Activated T-cell treated with anti-CD3 and anti-CD28 coated beads, Interleukin-2, amount 50 U/mL, for 24 hours (primary cell): ENCODE measurements around the gene HDAC4.

Experiments
- DNase-seq: peaks from one replicate; pipeline ENCODE4 v3.0.0-alpha.2; 2020
- H3K27ac Mint-ChIP-seq: 2 replicates; pipeline ENCODE4 v1.8.0; 2020; ENCODE audit warnings: mild to moderate bottlenecking, mixed read lengths
- H3K27me3 Mint-ChIP-seq: 2 replicates; pipeline ENCODE4 v1.8.0; 2020; ENCODE audit warnings: mixed read lengths
- H3K36me3 Mint-ChIP-seq: 2 replicates; pipeline ENCODE4 v1.8.0; 2020; ENCODE audit warnings: low read depth, mixed read lengths
- H3K4me1 Mint-ChIP-seq: 2 replicates; pipeline ENCODE4 v1.8.0; 2020; ENCODE audit warnings: low read depth, mixed read lengths
- H3K4me3 Mint-ChIP-seq: 2 replicates; pipeline ENCODE4 v1.8.0; 2020; ENCODE audit warnings: mild to moderate bottlenecking, moderate library complexity, mixed read lengths
- H3K9me3 Mint-ChIP-seq: 2 replicates; pipeline ENCODE4 v1.8.0; 2020; ENCODE audit warnings: mixed read lengths

HDAC4 gene

GRCh38 chr2:239190921-239191885 is 209.6 kb downstream of the HDAC4 start:
- Mint-ChIP-seq H3K27ac (no peak overlapping the region), H3K4me1 (peaks cover 16% of the 10 kb centered on the region), H3K9me3 (no peaks in the 10 kb centered on the region), H3K27me3 (no peaks in the 10 kb centered on the region), H3K4me3 (no peak overlapping the region), H3K36me3 (peaks cover 63% of the 10 kb centered on the region)
- peak; percentile 23 for DNase-seq

GRCh38 chr2:239190361-239190760 is 210.5 kb downstream of the HDAC4 start:
- Mint-ChIP-seq H3K27me3 (no peaks in the 10 kb centered on the region), H3K27ac (no peak overlapping the region), H3K4me1 (peaks cover 10% of the 10 kb centered on the region), H3K9me3 (no peaks in the 10 kb centered on the region), H3K4me3 (no peak overlapping the region), H3K36me3 (peaks cover 62% of the 10 kb centered on the region)
- DNase-seq, result peak; percentile 11

GRCh38 chr2:239189711-239190131 is 211.1 kb downstream of the HDAC4 start:
- peak; percentile 20 for DNase-seq
- peaks cover 57% of the 10 kb centered on the region for H3K36me3 Mint-ChIP-seq
- H3K27ac Mint-ChIP-seq, result no peak overlapping the region
- H3K4me1 Mint-ChIP-seq, result peaks cover 10% of the 10 kb centered on the region
- no peak overlapping the region for H3K4me3 Mint-ChIP-seq
- no peaks in the 10 kb centered on the region for H3K27me3 Mint-ChIP-seq
- H3K9me3 Mint-ChIP-seq, result no peaks in the 10 kb centered on the region

- Mint-ChIP-seq H3K27ac (no peak overlapping the region), H3K36me3 (peaks cover 57% of the 10 kb centered on the region), H3K4me1 (peaks cover 8% of the 10 kb centered on the region), H3K9me3 (no peaks in the 10 kb centered on the region), H3K27me3 (no peaks in the 10 kb centered on the region), H3K4me3 (no peak overlapping the region)
- peak; percentile 8 for DNase-seq
Observed at GRCh38 chr2:239188536-239188935, 212.3 kb downstream of the HDAC4 start.

GRCh38 chr2:239187464-239188253 is 213.2 kb downstream of the HDAC4 start:
- Mint-ChIP-seq H3K27ac (no peak overlapping the region), H3K4me1 (peaks cover 11% of the 10 kb centered on the region), H3K36me3 (peaks cover 66% of the 10 kb centered on the region), H3K9me3 (no peaks in the 10 kb centered on the region), H3K4me3 (no peak overlapping the region), H3K27me3 (no peaks in the 10 kb centered on the region)
- peak; percentile 8 for DNase-seq

- H3K4me1 Mint-ChIP-seq, result peaks cover 6% of the 10 kb centered on the region
- H3K4me3 Mint-ChIP-seq, result no peak overlapping the region
- peaks cover 74% of the 10 kb centered on the region for H3K36me3 Mint-ChIP-seq
- no peaks in the 10 kb centered on the region for H3K27me3 Mint-ChIP-seq
- H3K9me3 Mint-ChIP-seq, result no peaks in the 10 kb centered on the region
- DNase-seq, result peak; percentile 8
- peak overlapping the region; percentile 47 for H3K27ac Mint-ChIP-seq
Observed at GRCh38 chr2:239186516-239187357, 214.1 kb downstream of the HDAC4 start.

GRCh38 chr2:239184968-239185903 is 215.6 kb downstream of the HDAC4 start:
- peak; percentile 29 for DNase-seq
- no peak overlapping the region for H3K4me3 Mint-ChIP-seq
- H3K9me3 Mint-ChIP-seq, result no peaks in the 10 kb centered on the region
- peaks cover 6% of the 10 kb centered on the region for H3K4me1 Mint-ChIP-seq
- no peak overlapping the region for H3K27ac Mint-ChIP-seq
- H3K27me3 Mint-ChIP-seq, result no peaks in the 10 kb centered on the region
- H3K36me3 Mint-ChIP-seq, result peaks cover 81% of the 10 kb centered on the region

- peaks cover 82% of the 10 kb centered on the region for H3K36me3 Mint-ChIP-seq
- DNase-seq, result peak; percentile 8
- H3K27me3 Mint-ChIP-seq, result no peaks in the 10 kb centered on the region
- peaks cover 6% of the 10 kb centered on the region for H3K4me1 Mint-ChIP-seq
- H3K9me3 Mint-ChIP-seq, result no peaks in the 10 kb centered on the region
- H3K4me3 Mint-ChIP-seq, result no peak overlapping the region
- H3K27ac Mint-ChIP-seq, result no peak overlapping the region
Observed at GRCh38 chr2:239184179-239184578, 216.6 kb downstream of the HDAC4 start.

GRCh38 chr2:239182981-239183791 is 217.6 kb downstream of the HDAC4 start:
- Mint-ChIP-seq H3K27ac (no peak overlapping the region), H3K36me3 (peaks cover 83% of the 10 kb centered on the region)
- no peak for DNase-seq

GRCh38 chr2:239181903-239182581 is 218.8 kb downstream of the HDAC4 start:
- Mint-ChIP-seq H3K4me1 (peaks cover 6% of the 10 kb centered on the region), H3K27ac (no peak overlapping the region), H3K4me3 (no peak overlapping the region), H3K9me3 (peaks cover 11% of the 10 kb centered on the region), H3K27me3 (no peaks in the 10 kb centered on the region), H3K36me3 (peaks cover 84% of the 10 kb centered on the region)
- no peak for DNase-seq

More at GRCh38 chr2:239182981-239183791, 217.6 kb downstream of the HDAC4 start:
- H3K27me3 Mint-ChIP-seq, result no peaks in the 10 kb centered on the region
- no peaks in the 10 kb centered on the region for H3K9me3 Mint-ChIP-seq
- no peak overlapping the region for H3K4me3 Mint-ChIP-seq
- peaks cover 6% of the 10 kb centered on the region for H3K4me1 Mint-ChIP-seq

- H3K27ac Mint-ChIP-seq, result no peak overlapping the region
- DNase-seq, result no peak
- H3K4me3 Mint-ChIP-seq, result no peak overlapping the region
- no peaks in the 10 kb centered on the region for H3K27me3 Mint-ChIP-seq
- peaks cover 84% of the 10 kb centered on the region for H3K36me3 Mint-ChIP-seq
- H3K4me1 Mint-ChIP-seq, result peaks cover 6% of the 10 kb centered on the region
- H3K9me3 Mint-ChIP-seq, result peaks cover 14% of the 10 kb centered on the region
Observed at GRCh38 chr2:239181074-239181902, 219.5 kb downstream of the HDAC4 start.
